ENCODE data around the gene CERS6. TPM values are rescaled to one million over a fixed set of nuclear protein-coding genes. Genes with fewer than 3 reads are reported as not detected.

Gene CERS6, protein sequence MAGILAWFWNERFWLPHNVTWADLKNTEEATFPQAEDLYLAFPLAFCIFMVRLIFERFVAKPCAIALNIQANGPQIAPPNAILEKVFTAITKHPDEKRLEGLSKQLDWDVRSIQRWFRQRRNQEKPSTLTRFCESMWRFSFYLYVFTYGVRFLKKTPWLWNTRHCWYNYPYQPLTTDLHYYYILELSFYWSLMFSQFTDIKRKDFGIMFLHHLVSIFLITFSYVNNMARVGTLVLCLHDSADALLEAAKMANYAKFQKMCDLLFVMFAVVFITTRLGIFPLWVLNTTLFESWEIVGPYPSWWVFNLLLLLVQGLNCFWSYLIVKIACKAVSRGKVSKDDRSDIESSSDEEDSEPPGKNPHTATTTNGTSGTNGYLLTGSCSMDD
- total RNA-seq: 4.1 and 5.0 TPM in 2 replicates

GRCh38 chr2:168455645-168456520 lies at the start of gene CERS6:
Gene CERS6 (plus strand): TSS chr2:168456272. CDS start chr2:168456449, 177 bp downstream.

DNA sequence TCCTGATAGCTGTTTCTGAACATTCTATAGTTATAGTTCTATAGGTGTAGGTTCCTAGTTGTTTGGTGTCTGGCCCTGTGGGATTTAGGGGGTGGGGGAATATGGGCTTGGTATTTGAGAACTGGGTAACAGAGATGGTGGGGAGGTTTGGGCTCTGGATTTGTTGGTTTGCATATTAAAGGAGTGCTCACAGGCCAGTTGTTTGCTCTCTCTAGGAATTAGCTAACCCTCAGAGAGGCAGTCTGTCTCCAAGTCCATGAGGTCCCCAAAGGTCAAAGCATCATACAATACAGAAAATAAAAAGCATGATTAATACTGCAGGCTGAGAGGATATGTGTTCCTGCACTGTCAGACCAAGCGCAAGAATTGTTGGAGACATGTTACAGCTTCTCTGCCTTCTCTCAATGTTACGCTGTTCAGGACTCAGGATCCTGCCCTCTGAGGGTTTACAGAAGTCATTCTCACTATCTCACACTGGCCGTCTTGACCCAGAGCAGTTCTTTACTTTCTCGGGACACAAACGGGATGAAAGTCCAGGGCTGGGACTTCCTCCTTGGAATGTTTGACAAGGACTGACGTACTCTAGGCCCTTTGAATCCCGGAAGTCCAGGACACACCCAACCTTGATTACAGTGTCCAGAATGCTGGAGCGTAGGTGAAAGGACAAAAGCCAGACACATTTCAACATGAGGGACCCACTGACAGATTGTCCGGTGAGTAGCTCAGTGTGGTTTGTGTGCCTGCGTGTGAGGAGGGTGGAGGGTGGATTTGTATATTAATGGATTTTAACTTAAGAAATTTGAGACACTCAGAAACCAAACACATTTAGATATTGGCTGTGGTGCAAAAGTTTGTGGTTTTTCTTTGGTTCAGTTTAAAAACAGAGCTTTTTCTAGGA lies 346.1 kb downstream of the CERS6 start, which contains the start of gene NOSTRIN:
TSS of gene NOSTRIN (plus strand) at position 677 of the 898 bp plus-strand sequence. CDS start at position 687, 10 bp downstream.

Other genes with a start within 250 kb of the CERS6 start
- gene STK39, start 208.7 kb upstream of the CERS6 start, total RNA-seq: 9.8 and 9.9 TPM in 2 replicates

Measured in smooth muscle cell of bladder (primary cell).